ENCODE data around the gene SPATA6.

- TF ChIP-seq CTCF (IDR thresholded peaks at IDR 0.05) (no peak), REST (IDR thresholded peaks at IDR 0.05; ENCODE audit: insufficient read depth in 1 of 2, low read depth in 2 of 2, low read length in 1 of 2) (no peak)
Observed at GRCh38 chr1:48391926-48392325, 80.1 kb downstream of the SPATA6 start.

All from Panc1 (cell line).